Trophoblast cell (in vitro differentiated cells and primary cell): ENCODE data around the gene PASK.
A peak's percentile ranks its signal among the peaks of the same experiment; 100 is the strongest.

ENCODE experiments used
- DNase-seq, 2 donors: peaks; one replicate each; pipeline ENCODE4 v3.0.0-alpha.2; 2016
- H2AFZ ChIP-seq: 2 replicates; pipeline ENCODE4 v1.6.1; 2013; ENCODE audit warnings: low read length, moderate library complexity, mild to moderate bottlenecking; ENCODE audit not compliant: insufficient read depth, poor library complexity
- H2AK5ac ChIP-seq: 2 replicates; pipeline ENCODE4 v1.6.1; 2013; ENCODE audit warnings: mild to moderate bottlenecking, low read length
- H2BK120ac ChIP-seq: 2 replicates; pipeline ENCODE4 v1.6.1; 2013; ENCODE audit warnings: low read length, mild to moderate bottlenecking, moderate library complexity; ENCODE audit not compliant: insufficient read depth, poor library complexity
- H2BK12ac ChIP-seq: 2 replicates; pipeline ENCODE4 v1.6.1; 2013; ENCODE audit warnings: mild to moderate bottlenecking, low read length, moderate library complexity
- H2BK5ac ChIP-seq: 2 replicates; pipeline ENCODE4 v1.6.1; 2013; ENCODE audit warnings: low read length, low read depth, moderate library complexity, mild to moderate bottlenecking; ENCODE audit not compliant: poor library complexity
- H3K14ac ChIP-seq: 2 replicates; pipeline ENCODE4 v1.6.1; 2013; ENCODE audit warnings: mild to moderate bottlenecking, low read length
- H3K18ac ChIP-seq: 2 replicates; pipeline ENCODE4 v1.6.1; 2013; ENCODE audit warnings: mild to moderate bottlenecking, low read length
- H3K23ac ChIP-seq: 2 replicates; pipeline ENCODE4 v1.6.1; 2013; ENCODE audit warnings: low read length
- H3K27ac ChIP-seq: 2 replicates; pipeline ENCODE4 v1.5.1; 2013; ENCODE audit warnings: low read depth, mild to moderate bottlenecking, inconsistent platforms, low read length, moderate library complexity
- H3K27me3 ChIP-seq: 2 replicates; pipeline ENCODE4 v1.6.1; 2013; ENCODE audit warnings: inconsistent platforms, mild to moderate bottlenecking, low read length, moderate library complexity; ENCODE audit not compliant: insufficient read depth
- H3K36me3 ChIP-seq, 2 experiments: 1 replicate in 1 of 2; 2 replicates in 1 of 2; pipeline ENCODE4 v1.6.1; 2013; ENCODE audit warnings: low read length in 2 of 2, mild to moderate bottlenecking in 2 of 2, moderate library complexity in 1 of 2; ENCODE audit not compliant: insufficient read depth in 2 of 2, control insufficient read depth in 1 of 2
- H3K4ac ChIP-seq: 2 replicates; pipeline ENCODE4 v1.6.1; 2013; ENCODE audit warnings: low read depth, mild to moderate bottlenecking, low read length, moderate library complexity
- H3K4me1 ChIP-seq, 2 experiments: 1 replicate in 1 of 2; 2 replicates in 1 of 2; pipeline ENCODE4 v1.6.1; 2013; ENCODE audit warnings: low read length in 2 of 2, mild to moderate bottlenecking in 2 of 2, moderate library complexity in 1 of 2; ENCODE audit not compliant: insufficient read depth in 2 of 2, control insufficient read depth in 1 of 2
- H3K4me2 ChIP-seq: 2 replicates; pipeline ENCODE4 v1.6.1; 2013; ENCODE audit warnings: inconsistent platforms, mild to moderate bottlenecking, low read length, moderate library complexity
- H3K4me3 ChIP-seq: 2 replicates; pipeline ENCODE4 v1.5.1; 2013; ENCODE audit warnings: mild to moderate bottlenecking, low read depth, low read length, inconsistent platforms
- H3K79me1 ChIP-seq: one replicate; pipeline ENCODE4 v1.6.1; 2013; ENCODE audit warnings: low read length
- H3K79me2 ChIP-seq: 2 replicates; pipeline ENCODE4 v1.6.1; 2013; ENCODE audit warnings: low read length, mild to moderate bottlenecking; ENCODE audit not compliant: control insufficient read depth, insufficient read depth, poor library complexity
- H3K9ac ChIP-seq: 2 replicates; pipeline ENCODE4 v1.6.1; 2013; ENCODE audit warnings: mild to moderate bottlenecking, low read length
- H3K9me3 ChIP-seq: 2 replicates; pipeline ENCODE4 v1.6.1; 2013; ENCODE audit warnings: low read depth, mild to moderate bottlenecking, control low read depth, inconsistent platforms, low read length; ENCODE audit not compliant: insufficient read depth
- H4K12ac ChIP-seq: 2 replicates; pipeline ENCODE4 v1.6.1; 2013; ENCODE audit warnings: low read depth, mild to moderate bottlenecking, low read length, moderate library complexity
- H4K8ac ChIP-seq: 2 replicates; pipeline ENCODE4 v1.6.1; 2013; ENCODE audit warnings: low read depth, mild to moderate bottlenecking, low read length, moderate library complexity
- H4K91ac ChIP-seq: one replicate; pipeline ENCODE4 v1.6.1; 2013; ENCODE audit warnings: low read depth, mild to moderate bottlenecking, low read length, moderate library complexity
- WGBS: extraction: QIAGEN DNeasy Blood & Tissue Kit; methylation state at CpG from one replicate; pipeline ENCODE4 v1.1.7; 2013; ENCODE audit warnings: missing lambda C conversion rate; ENCODE audit not compliant: insufficient read length, insufficient coverage; ENCODE audit errors: extremely low coverage; 5-methylcytosine and 5-hydroxymethylcytosine counted together

The PASK gene

DNA sequence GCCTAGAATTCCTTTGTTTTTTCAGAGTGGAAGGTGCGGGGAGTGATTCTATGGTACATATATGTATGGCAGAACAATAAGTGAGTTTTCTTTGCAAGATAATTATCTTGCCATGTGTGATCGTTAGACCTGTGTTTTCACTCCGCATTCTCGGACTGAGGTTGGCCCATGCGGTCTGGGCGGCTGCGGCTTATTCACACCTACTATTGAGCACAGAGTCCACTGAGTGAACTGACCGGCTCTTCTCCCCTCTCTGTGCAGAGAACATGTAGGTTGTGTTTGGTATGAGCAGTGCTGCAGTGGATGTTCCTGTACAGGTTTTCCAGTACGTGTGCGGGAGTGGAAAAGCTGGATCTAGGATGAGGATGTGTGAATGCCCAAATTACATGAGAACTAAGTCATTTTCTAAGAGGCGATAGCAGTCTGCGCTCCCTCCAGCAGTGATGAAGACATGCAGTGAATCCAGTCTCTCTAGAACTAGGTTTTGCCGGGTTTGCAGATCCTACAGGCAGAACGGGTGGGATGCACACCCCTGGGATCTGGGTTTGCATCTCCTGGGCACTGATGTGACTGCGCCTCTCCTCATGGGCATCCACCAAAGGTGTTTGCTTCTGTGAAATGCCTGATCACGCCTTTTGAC is 74.3 kb downstream of the PASK start:
- Histone ChIP-seq H2BK12ac (no peak overlapping the region), H2AFZ (no peak overlapping the region), H3K4ac (no peak overlapping the region), H3K27ac (no peak overlapping the region), H3K79me2 (no peaks in the 10 kb centered on the region), H3K9me3 (no peaks in the 10 kb centered on the region), H3K4me2 (no peak overlapping the region), H4K91ac (no peak overlapping the region), H3K36me3 (peaks cover 2 to 3% of the 10 kb centered on the region in 2 experiments), H3K79me1 (no peaks in the 10 kb centered on the region), H2BK120ac (no peak overlapping the region), H2BK5ac (no peak overlapping the region), H3K27me3 (no peaks in the 10 kb centered on the region), H3K23ac (no peak overlapping the region), H3K14ac (no peak overlapping the region), H3K18ac (no peak overlapping the region), H3K9ac (no peak overlapping the region), H4K8ac (no peak overlapping the region), H2AK5ac (no peak overlapping the region), H3K4me1 (no peaks in the 10 kb centered on the region), H4K12ac (no peak overlapping the region), H3K4me3 (no peak overlapping the region)
- WGBS: no CpG with 5 or more reads among the region's 16 CpGs
- no peak for DNase-seq

DNA sequence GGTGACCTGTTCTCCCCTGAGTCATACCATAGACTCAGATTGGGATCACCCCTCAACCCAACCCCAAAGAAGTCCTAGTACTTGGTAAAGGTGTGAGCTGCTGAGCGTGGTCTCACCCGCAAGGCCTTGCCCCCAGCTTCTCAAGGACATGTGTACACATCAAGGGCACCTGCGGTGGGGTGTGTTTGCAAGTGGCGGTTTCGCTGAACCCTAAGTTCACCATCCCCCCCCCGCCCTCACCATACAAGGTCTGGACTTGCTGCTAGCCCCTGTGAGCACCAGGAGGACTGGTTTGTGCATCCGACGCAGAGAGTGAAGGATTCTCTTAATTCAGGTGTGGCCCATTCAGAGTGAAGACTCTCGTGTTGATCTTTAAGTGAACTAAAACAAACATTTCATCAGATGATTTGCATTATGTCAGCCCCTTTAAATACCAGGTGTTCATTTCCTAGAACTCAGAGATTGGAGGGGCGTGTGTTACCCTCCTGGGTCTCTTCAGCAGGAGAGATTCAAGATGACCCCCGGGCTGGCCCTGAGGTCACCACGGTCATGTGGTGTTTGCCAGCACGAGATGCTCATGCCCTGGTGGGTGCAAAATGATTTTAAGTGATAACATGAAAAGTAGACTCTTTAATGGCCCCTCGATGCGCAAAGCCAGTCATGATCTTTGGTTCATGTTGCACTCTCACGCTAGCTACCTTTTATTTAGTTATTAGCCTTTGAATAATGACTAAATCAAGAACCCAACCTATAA is 75.0 kb downstream of the PASK start:
- Histone ChIP-seq H3K79me1 (no peaks in the 10 kb centered on the region), H3K4ac (no peak overlapping the region), H3K18ac (no peak overlapping the region), H3K27me3 (no peaks in the 10 kb centered on the region), H3K23ac (no peak overlapping the region), H3K4me3 (no peak overlapping the region), H4K8ac (no peak overlapping the region), H2AFZ (no peak overlapping the region), H3K9me3 (peaks cover 1% of the 10 kb centered on the region), H2AK5ac (no peak overlapping the region), H3K14ac (no peak overlapping the region), H3K36me3 (peaks cover 2 to 3% of the 10 kb centered on the region in 2 experiments), H3K27ac (no peak overlapping the region), H3K79me2 (no peaks in the 10 kb centered on the region), H4K91ac (no peak overlapping the region), H4K12ac (no peak overlapping the region), H2BK5ac (no peak overlapping the region), H2BK120ac (no peak overlapping the region), H2BK12ac (no peak overlapping the region), H3K4me2 (no peak overlapping the region), H3K4me1 (no peaks in the 10 kb centered on the region), H3K9ac (no peak overlapping the region)
- WGBS: no CpG with 5 or more reads among the region's 16 CpGs
- DNase-seq: no peak

DNA sequence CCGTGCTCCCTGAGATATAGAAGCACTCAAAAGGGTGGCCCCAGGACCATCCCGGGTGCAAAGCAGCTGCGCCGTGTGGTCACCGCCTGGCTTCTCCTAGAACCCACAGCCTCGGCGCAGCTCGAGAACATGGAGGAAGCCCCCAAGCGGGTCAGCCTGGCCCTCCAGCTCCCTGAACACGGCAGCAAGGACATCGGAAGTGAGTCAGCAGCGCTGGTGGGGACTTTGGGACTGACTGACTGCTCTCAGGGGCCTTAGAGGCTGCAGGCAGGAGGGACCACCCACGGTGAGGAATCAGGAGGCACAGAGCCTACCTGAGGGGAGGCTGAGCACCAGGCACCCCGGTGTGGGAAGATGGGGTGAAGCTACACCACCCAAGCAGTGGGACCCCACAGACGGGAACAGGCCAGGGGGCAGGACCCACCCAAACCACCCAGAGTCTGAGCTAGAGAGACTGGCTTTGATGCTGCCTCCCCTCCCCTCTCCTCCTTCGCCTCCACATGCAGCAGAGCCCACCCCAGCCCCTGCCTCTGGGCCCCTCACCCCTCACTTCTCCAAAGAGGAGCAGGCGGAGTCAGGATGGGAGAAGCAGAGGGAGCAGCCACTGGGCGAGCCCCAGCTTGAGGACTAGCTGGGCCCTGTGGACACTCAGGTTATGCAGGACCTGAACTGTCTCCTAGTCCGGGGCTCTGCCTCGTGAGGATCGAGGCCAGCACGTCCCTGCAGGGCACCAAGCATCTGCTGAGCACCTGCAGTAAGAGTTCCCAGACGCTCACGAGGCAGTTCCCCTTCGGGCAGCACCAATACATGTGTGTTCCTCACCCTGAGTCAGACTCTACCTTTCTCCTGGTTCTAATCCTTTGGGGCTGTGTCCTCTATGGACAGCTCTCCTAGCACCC is 75.9 kb downstream of the PASK start:
- no peak overlapping the region for H3K18ac ChIP-seq
- no peaks in the 10 kb centered on the region for H3K79me1 ChIP-seq
- no peak overlapping the region for H3K23ac ChIP-seq
- H2BK120ac ChIP-seq: no peak overlapping the region
- no peak overlapping the region for H3K14ac ChIP-seq
- H3K27ac ChIP-seq: no peak overlapping the region
- H2AK5ac ChIP-seq: no peak overlapping the region
- H3K4me2 ChIP-seq: no peak overlapping the region
- no peak overlapping the region for H2BK12ac ChIP-seq
- H3K4ac ChIP-seq: no peak overlapping the region
- no peak overlapping the region for H3K9ac ChIP-seq
- H2BK5ac ChIP-seq: no peak overlapping the region
- no peak overlapping the region for H4K91ac ChIP-seq
- DNase-seq: no peak
- H3K9me3 ChIP-seq: peaks cover 4% of the 10 kb centered on the region
- H3K36me3 ChIP-seq: peaks cover 2 to 3% of the 10 kb centered on the region in 2 experiments
- WGBS: no CpG with 5 or more reads among the region's 25 CpGs
- H3K4me3 ChIP-seq: peak overlapping the region; percentile 16
- no peaks in the 10 kb centered on the region for H3K79me2 ChIP-seq
- H3K27me3 ChIP-seq: no peaks in the 10 kb centered on the region
- H2AFZ ChIP-seq: no peak overlapping the region
- no peaks in the 10 kb centered on the region for H3K4me1 ChIP-seq
- H4K12ac ChIP-seq: no peak overlapping the region
- H4K8ac ChIP-seq: no peak overlapping the region

DNA sequence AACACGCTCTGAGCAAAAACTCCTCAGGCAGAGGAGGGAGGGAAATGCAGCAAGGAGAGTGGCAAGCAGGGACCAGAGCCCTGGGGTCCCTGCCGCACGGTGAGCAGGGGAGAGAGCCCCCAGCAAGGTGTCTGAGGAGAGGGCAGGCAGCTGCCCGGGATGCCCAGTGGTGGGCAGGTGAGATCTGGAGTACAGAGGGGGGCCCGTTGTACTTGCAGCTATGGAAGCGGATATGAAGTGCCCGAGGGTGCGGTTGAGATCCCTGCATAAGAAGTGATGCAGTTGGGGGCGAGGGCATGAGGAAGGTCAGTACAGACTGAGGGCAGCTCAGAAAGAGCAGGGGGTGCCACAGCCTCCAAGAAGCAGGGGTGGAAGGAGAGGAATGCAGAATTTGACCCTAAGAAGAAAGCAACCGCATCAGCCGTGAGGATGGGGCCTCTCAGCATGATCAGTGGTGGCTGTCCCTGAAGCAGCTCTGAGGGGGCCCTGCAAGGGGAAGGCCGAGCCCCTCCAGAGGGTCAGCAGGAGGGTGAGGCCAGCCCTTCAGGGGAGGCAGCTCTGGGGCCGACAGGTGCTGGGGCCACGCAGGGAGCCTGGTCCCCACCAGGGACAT is 76.6 kb downstream of the PASK start:
- H2BK120ac ChIP-seq: no peak overlapping the region
- H3K18ac ChIP-seq: no peak overlapping the region
- H3K4me1 ChIP-seq: no peaks in the 10 kb centered on the region
- no peak overlapping the region for H2AFZ ChIP-seq
- H3K14ac ChIP-seq: no peak overlapping the region
- no peaks in the 10 kb centered on the region for H3K79me1 ChIP-seq
- no peak overlapping the region for H2BK5ac ChIP-seq
- H4K8ac ChIP-seq: no peak overlapping the region
- no CpG with 5 or more reads among the region's 14 CpGs for whole genome bisulfite sequencing
- no peak overlapping the region for H3K4me3 ChIP-seq
- H2AK5ac ChIP-seq: no peak overlapping the region
- no peak for DNase-seq
- H3K27ac ChIP-seq: no peak overlapping the region
- no peak overlapping the region for H4K91ac ChIP-seq
- H3K9me3 ChIP-seq: peaks cover 4% of the 10 kb centered on the region
- H3K23ac ChIP-seq: no peak overlapping the region
- H3K27me3 ChIP-seq: no peaks in the 10 kb centered on the region
- H3K9ac ChIP-seq: no peak overlapping the region
- H2BK12ac ChIP-seq: no peak overlapping the region
- H3K4ac ChIP-seq: no peak overlapping the region
- no peak overlapping the region for H3K4me2 ChIP-seq
- H3K36me3 ChIP-seq: peaks cover 2 to 3% of the 10 kb centered on the region in 2 experiments
- no peaks in the 10 kb centered on the region for H3K79me2 ChIP-seq
- H4K12ac ChIP-seq: no peak overlapping the region
